Dedifferentiated amniotic fluid mesenchymal stem cell (primary cell): ENCODE results near the gene ABO.
"Not testable (repeated sequence)": the region's sequence is repeated elsewhere in the genome, so short reads cannot be mapped to it uniquely, and the experiment has no call there.

Experiments used
- DNase-seq: peaks from one replicate; pipeline ENCODE4 v3.0.0-alpha.2; 2016; ENCODE audit errors: extremely low spot score

The ABO gene

GRCh38 chr9:133275105-133276000 lies at the start of gene ABO:
Gene ABO, minus strand, starts transcription at chr9:133275201.
- DNase-seq: no peak

GRCh38 chr9:133323991-133324703 lies 49.1 kb upstream of the ABO start:
- DNase-seq: no peak

GRCh38 chr9:133323211-133323610 lies 48.2 kb upstream of the ABO start:
- no peak for DNase-seq

GRCh38 chr9:133322701-133323100 lies 47.7 kb upstream of the ABO start:
- no peak for DNase-seq

- DNase-seq: no peak
Observed at GRCh38 chr9:133321411-133321935, 46.5 kb upstream of the ABO start.

GRCh38 chr9:133320421-133320881 lies 45.5 kb upstream of the ABO start:
- no peak for DNase-seq

GRCh38 chr9:133317551-133317950 lies 42.5 kb upstream of the ABO start:
- DNase-seq: not testable (repeated sequence)

GRCh38 chr9:133315997-133316396 lies 41.0 kb upstream of the ABO start:
- DNase-seq: no peak

GRCh38 chr9:133309608-133310007 lies 34.6 kb upstream of the ABO start:
- DNase-seq: no peak

GRCh38 chr9:133307301-133307700 lies 32.3 kb upstream of the ABO start:
- DNase-seq: no peak

- DNase-seq: no peak
Observed at GRCh38 chr9:133306242-133307204, 31.5 kb upstream of the ABO start.

GRCh38 chr9:133305731-133306130 lies 30.7 kb upstream of the ABO start:
- DNase-seq: no peak

GRCh38 chr9:133304477-133305377 lies 29.7 kb upstream of the ABO start:
- no peak for DNase-seq

GRCh38 chr9:133304158-133304470 lies 29.1 kb upstream of the ABO start:
- no peak for DNase-seq

GRCh38 chr9:133303266-133304157 lies 28.5 kb upstream of the ABO start:
- DNase-seq: no peak

- no peak for DNase-seq
Observed at GRCh38 chr9:133301253-133302230, 26.5 kb upstream of the ABO start.

GRCh38 chr9:133299996-133300395 lies 25.0 kb upstream of the ABO start:
- not testable (repeated sequence) for DNase-seq

GRCh38 chr9:133294257-133294656 lies 19.3 kb upstream of the ABO start:
- no peak for DNase-seq
